ENCODE data around the gene SRRM2.

The SRRM2 gene

DNA sequence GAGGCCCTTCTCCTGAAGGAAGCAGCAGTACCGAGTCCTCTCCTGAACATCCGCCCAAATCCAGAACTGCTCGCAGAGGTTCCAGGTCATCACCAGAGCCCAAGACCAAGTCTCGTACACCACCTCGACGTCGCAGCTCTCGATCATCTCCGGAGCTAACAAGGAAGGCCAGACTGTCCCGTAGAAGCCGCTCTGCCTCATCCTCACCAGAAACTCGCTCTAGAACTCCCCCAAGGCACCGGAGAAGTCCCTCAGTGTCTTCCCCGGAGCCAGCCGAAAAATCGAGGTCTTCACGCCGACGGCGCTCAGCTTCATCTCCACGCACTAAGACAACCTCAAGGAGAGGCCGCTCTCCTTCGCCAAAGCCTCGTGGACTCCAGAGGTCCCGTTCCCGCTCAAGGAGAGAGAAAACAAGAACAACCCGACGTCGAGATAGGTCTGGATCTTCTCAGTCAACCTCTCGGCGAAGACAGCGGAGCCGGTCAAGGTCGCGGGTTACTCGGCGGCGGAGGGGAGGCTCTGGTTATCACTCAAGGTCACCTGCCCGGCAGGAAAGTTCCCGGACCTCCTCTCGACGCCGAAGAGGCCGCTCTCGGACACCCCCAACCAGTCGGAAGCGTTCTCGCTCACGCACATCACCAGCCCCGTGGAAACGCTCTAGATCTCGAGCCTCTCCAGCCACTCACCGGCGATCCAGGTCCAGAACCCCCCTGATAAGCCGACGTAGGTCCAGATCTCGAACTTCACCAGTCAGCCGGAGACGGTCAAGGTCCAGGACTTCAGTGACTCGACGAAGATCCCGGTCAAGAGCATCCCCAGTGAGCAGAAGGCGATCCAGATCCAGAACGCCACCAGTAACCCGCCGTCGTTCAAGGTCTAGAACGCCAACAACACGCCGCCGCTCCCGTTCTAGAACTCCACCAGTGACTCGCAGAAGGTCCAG, 13.3 kb downstream of the SRRM2 start:
- no peak for DNase-seq

DNA sequence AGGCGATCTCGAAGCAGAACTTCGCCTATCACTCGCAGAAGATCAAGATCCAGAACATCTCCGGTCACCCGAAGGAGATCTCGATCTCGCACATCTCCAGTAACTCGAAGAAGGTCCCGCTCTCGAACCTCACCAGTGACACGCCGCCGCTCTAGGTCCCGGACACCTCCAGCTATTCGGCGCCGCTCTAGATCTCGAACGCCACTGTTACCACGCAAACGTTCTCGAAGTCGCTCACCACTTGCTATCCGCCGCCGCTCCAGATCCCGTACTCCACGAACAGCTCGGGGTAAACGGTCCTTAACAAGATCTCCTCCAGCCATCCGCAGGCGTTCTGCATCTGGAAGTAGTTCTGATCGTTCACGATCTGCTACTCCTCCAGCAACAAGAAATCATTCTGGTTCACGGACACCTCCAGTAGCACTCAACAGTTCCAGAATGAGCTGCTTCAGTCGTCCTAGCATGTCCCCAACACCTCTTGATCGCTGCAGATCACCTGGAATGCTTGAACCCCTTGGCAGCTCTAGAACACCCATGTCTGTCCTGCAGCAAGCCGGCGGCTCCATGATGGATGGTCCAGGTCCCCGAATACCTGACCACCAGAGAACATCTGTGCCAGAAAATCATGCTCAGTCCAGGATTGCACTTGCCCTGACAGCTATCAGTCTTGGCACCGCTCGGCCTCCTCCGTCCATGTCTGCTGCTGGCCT, 14.1 kb downstream of the SRRM2 start:
- no peak for DNase-seq

DNA sequence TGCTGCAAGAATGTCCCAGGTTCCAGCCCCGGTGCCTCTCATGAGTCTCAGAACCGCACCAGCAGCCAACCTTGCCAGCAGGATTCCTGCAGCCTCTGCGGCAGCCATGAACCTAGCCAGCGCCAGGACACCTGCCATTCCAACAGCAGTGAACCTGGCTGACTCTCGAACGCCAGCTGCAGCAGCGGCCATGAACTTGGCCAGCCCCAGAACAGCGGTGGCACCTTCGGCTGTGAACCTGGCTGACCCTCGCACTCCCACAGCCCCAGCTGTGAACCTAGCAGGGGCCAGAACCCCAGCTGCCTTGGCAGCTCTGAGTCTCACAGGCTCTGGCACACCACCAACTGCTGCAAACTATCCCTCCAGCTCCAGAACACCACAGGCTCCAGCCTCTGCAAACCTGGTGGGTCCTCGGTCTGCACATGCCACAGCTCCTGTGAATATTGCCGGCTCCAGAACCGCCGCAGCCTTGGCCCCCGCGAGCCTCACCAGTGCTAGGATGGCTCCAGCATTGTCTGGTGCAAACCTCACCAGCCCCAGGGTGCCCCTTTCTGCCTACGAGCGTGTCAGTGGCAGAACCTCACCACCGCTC, 14.8 kb downstream of the SRRM2 start:
- DNase-seq = no peak

DNA sequence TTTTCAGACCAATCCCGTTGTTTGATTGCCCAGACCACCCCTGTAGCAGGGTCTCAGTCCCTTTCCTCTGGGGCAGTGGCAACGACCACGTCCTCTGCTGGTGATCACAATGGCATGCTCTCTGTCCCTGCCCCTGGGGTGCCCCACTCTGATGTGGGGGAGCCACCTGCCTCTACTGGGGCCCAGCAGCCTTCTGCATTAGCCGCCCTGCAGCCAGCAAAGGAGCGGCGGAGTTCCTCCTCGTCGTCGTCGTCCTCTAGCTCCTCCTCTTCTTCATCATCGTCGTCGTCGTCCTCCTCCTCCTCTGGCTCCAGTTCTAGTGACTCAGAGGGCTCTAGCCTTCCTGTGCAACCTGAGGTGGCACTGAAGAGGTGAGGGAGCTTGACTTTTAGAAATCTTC, 15.5 kb downstream of the SRRM2 start:
- DNase-seq = no peak

DNA sequence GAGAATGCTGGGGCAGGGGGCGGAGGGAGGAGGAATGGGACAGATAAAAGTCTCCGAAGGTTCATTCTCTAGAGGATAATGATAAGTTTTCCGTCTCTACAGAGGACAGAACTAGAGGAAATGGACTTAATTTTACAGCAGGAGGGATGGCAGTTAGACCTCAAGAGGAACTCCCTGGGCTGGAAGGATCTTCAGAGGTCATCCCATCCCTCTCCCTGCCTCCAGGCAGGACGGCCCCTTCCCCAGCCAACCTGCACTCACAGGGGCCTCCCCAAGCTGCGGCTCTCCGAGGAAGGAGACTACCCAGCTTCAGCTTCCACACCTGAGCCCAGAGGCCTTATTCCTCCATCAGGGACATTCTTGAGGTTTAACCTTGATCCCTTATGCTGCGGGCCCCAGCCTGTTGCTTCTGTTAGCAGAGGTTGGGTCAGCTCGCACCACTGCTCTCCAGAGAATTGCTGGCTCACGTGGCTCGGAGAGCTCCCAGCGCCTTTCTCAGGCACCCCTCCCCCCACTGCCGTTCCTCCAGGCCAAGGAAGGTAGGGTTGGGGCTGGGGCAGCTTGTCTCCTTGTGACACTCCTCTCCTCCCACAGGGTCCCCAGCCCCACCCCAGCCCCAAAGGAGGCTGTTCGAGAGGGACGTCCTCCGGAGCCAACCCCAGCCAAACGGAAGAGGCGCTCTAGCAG, 16.1 kb downstream of the SRRM2 start:
- no peak for DNase-seq

DNA sequence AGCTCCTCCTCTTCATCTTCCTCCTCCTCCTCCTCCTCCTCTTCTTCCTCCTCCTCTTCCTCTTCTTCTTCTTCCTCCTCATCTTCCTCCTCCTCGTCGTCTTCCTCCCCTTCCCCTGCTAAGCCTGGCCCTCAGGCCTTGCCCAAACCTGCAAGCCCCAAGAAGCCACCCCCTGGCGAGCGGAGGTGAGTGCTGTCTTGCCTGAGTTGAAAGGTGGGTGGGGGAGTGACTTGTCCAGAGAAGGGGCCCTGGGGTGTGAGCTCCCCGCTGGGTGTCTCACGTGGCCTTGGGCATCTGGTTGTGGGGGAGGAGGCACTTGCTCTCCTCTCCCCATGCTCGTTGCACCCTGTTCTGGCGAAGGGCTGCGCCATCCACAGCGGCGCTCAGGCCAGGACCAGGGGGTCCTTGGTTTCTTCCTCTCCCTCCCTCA, 16.7 kb downstream of the SRRM2 start:
- no peak for DNase-seq

DNA sequence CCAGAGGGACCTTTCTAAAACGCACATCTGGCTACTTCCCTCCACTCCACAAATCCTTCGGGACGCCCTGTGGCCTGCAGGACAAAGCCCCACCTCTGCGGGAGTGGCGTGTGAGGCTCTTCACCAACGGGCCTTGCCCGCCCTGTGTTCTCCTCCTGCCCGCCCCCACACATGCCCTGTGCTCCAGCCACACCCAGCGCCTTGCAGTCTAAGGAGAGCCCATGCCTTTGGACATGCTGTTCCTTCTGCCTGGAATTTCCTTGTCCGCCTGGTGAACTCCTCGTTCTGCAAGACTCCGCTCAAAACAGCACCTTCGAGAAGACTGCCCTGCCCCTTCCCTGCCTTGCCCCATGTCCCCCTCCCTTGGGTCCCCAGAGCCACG, 17.2 kb downstream of the SRRM2 start:
- DNase-seq = no peak

DNA sequence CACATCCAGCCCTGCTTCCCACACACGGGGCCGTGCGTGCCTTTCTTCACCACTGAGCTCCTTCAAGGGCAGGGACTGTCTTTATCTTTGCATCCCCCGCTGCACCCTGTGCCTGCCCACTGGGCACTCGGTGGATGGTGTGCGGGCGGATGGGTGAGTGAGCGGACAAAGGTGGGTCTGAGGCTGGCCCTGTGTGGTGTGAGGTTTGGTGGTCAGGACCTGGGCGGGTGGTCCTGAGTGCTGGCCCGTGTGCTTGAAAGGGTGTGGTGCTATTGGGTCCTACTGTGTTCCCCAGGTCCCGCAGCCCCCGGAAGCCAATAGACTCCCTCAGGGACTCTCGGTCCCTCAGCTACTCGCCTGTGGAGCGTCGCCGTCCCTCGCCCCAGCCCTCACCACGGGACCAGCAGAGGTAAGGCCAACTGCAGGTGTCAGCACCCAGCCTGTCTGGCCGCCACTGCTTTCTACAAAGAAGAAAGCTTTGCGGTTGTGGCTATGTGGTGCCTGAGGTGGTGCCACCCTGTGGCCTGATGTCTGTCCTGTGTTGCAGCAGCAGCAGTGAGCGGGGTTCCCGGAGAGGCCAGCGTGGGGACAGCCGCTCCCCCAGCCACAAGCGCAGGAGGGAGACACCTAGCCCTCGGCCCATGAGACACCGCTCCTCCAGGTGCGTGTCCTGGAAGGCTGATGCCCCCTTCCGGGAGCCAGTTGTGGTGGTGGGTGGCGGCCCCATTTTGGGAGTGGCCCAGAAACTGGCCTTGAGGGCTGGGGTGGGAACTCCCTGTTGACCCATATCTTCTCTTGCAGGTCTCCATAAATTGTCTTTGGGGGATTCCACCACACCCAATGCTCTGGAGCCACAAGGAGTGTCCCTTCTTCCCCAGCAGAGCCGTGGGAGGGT, 17.9 kb downstream of the SRRM2 start:
- no peak for DNase-seq

DNA sequence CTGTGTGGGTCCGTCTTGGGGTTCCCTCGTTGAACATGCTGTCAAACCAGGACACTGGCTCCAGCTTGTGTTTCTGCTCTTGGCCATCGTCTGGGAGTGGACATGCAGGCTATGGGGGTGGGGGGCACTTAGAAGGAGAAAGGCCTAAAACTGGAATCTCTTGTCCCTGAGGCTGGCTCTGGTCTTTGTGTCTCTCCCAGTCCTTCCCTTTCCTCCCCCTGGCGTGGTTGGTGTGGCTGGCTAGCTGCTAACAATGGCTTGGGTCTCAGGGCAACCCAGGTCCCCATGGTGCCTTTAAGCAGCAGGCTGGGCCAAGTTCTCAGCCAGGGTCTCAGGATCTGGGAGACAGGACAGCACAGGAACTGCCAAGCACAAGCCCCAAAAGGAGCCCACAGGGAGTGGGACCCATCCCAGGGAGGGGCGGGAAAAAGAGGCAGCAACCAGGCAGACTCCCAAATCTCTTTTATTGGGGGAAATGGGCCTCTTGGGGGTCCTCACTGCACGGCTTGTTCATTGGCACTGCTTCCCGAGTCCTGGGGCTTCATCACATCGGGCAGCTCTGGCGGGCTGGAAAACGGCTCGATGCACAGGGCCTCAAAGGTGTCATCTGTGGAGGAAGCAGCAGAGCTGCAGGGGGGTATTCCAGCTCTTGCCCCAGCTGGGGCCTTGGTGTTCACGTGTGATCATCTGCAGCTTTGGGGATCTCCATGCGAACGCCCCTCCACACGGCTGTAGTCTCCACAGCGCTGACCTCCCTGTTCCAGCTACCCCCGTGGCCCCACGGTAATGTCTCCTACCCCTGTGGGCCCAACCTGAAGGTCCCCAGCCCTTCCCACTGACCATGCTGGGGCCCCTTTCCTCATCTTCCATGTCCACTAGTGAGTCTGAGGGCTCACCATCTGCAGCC, 19.3 kb downstream of the SRRM2 start:
- DNase-seq = no peak

DNA sequence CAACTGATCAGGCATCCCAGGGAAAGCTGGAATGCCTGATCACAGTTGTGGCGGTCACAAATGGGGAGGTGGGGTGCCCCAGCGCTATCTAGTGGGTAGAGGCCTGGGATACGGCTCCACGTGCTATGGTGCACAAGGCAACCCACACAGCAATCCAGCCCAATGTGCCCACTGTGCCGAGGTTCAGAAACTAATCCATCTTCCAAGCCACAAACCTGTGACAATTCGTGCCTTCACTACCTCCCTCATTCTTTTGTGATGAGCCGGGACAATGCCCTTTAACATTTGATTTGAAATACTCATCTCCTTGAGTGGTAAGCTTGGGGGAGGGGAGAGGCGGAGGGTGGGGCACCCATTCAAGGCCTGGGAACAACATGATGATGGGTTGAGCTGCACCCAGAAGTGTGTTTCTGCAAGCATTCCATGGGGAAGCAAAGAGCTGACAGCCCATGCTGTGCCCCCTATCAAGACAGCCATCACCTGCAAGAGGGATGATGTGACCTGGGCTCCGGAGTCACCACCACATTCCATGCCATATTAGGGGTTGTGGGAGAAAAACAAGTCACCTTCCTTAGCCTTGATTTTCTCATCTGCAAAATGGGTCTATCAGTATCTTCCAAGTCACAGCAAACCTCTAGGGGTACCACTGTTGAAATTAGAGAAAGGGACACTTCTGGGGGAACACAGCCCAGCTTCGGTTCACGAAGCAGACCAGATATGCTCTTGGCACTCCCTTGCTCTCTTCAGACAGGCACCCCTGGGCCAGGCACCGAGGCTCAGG, 20.9 kb downstream of the SRRM2 start:
- no peak for DNase-seq

DNA sequence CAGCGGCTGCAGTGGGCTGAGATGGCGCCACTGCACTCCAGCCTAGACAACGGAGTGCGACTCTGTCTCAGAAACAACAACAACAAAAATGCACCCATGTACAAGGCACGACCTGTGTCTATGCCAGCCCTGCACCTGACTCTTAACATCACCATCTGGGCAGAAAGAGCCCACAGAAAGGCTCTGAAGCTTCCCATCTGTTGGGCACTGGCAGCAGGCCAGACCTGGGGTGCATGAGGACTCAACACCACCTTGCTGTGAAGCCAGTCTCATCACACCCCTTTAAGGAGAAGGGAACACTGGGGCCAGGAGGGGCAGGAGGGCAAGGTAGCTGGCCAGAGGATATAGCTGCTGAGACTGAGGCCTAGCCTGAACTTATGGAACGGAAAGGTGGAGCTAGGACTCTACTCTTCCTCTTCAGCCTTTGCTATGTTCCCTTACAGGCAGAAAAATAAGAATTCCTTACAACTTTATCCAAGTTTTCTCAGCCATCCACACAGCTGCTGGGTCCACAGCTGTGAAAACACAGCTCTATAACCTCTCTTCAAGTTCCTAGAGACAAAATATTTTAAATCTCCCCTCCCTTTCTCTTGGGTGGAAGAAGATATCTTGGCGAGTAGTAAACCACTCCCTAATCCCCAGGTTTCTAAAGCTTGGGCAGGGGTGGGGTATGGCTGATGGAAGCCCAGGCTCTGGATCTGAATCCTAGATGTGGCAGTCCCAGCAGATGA, 21.9 kb downstream of the SRRM2 start:
- no peak for DNase-seq

DNA sequence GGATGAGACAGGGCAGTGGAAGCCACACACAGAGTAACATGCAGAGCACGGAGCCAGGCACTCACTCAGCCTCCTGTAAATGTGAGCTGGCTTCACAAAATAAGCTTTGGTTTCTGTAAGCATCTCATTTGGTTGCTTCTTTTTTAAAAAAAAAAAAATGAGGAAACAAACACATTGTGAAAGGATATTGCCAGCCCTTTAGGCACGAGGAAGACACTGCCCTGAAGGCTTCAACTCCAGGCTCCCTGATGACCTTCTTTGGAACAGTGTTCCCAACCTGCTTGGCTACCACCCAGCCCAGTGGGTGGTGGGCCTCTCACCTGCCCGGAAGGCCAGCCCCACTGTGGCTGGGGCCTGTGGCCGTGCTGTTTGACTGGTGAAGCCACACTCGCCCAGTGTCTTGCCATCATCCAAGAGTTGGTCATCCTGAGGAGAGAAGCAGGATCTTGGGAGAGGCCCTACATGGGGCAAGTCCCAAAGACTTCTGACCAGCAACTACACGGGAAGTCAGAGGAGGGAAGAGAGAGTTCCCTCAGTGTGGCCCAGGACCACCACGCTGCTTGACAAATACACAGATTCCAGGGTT, 22.8 kb downstream of the SRRM2 start:
- DNase-seq = no peak

DNA sequence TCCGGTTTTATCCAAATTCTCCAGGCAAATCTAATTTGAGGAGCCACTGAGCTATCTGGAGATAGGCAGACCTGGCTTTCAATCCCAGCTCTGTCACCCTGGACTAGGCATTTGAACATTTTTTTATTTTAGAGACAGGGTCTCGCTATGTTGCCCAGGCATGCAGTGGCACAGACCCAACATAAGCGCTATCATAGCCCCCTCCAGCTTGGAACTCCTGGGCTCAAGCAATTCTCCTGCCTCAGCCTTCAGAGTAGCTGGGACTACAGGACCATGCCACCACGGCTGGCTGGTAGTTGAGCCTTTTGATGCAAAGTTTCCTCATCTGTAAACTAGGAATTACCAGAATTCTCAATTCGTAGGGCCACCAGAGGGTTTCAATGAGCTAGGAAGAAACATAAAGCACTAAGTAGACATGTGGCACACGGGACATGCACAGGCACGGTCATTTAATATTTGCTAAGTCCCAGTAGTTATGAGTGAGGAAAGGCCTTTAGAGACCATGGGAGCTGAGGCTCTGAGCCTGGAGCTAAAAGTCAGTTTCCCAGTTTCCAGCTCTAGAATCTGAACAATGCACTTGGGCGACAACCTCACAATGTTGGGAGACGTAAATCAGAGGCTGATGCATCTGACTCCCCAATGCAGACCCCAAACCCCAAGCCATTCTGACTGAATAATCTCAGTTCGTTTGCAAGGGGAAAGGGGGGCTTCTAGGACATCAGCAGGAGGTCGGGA, 23.5 kb downstream of the SRRM2 start:
- DNase-seq = no peak

DNA sequence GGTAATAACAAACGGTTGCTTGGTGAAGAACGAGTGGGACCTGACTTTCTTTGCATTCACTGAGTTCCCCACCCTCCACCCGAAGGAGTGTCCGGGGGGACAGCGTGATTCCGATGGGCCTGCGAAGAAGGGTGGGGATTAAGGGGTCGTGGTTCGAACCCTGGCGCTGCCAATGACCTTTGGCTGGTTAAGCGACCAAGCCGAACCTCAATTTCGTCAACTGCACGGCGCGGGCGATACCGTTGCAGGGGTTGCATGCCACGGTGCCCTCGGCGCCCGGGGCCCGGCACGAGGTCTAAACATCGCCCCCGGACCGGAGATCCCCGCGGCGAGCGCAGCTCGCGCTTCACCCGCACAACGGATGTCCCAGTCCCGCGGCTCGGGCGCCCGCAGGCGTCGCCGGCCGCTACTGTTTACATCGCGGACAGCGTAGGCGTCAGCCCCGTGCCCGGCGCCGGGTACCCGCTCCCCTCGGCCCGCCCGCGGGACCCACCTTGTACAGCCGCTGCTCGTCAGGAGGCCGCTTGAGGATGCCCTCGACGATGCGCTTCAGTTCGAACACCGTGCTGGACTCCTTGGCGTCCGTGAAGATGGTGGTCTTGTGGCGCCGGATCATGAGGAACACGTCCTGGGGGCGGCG, 24.2 kb downstream of the SRRM2 start:
- DNase-seq = no peak

DNA sequence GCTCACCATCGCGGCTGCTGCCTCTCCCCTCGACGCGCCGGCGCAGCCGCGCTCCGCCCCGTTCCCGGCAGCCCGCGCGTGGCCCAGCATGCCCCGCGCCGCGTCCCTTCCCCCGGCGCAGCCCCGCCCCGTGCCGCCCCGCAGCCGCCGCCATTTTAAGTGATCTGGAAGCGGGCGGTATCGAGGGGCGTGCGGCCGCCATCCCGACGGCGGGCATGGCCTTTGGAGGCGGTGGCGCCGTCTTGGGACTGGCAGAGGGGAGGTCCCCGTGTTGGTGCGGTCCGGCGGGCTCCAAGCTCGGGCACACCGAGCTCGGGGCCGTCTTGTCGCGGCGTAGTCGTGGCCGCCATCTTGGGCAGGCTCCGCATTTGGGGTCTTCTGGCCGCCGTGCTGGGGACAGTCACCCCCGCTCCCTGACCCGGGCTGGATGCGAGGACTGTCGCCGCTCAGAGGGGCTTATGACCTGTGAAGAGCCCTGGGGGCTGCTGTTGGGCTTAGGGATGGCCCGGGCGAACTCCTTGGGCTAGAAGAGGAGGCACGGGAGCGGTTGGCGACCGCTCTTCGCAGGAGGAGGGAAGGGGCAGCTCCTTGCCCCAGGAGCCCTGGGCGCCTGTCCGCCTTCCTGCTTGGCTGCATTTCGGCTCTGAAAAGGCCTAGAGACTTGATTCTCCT, 24.9 kb downstream of the SRRM2 start, which contains the start of gene ELOB:
TSS of gene ELOB (minus strand) at position 50 of the 672 bp plus-strand sequence. CDS start at position 9, 41 bp downstream.
- DNase-seq = peak; percentile 54

DNA sequence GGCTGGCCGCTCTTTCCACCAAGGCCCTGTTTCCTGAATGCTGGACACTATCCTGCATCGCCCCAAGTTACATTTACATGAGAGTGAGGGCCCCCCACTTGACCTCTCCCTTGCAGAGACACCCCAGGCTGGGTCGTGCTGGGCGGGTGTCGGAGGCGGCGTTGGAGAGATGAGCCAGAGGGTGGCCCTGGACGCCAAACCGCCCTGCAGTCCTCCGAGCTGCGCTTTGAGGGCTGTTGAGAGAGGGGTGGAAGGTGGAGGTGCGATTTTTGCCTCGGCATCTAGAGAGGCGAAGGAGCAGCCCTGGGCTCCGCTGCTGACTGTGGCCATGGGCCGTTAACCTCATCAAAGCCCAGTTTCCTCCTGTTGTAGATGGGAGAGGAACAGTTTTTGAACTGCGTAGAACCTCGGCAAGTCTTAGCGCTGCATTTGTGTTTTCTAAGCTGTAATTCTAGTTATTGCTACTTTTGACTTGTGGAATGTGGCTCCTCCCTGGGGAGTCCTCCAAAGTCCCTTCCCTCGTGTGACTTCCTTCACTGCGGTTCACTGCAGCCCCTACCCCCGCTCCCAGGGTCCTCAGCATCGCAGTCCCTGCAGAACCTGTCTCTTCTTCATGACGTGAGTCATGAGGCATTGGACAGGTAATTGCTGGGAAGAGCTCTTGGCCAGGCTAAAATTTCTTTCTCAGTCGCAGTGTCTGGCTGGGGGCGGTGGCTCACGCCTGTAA, 25.6 kb downstream of the SRRM2 start:
- no peak for DNase-seq

DNA sequence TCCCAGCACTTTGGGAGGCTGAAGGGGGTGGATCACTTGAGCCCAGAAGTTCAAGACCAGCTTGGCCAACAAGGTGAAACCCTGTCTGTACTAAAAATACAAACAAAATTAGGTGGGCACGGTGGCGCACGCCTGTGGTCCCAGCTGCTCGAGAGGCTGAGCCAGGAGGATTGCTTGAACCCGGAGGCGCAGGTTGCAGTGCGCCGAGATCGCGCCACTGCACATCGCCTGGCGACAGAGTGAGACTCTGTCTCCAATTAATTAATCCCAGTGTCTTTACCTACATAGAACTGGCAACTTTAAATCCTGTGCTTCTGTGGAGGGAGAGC, 26.2 kb downstream of the SRRM2 start:
- no peak for DNase-seq

Measured in NCI-H510A (cell line).